K562 (cell line): ENCODE measurements around the gene MIDN. TPM values are rescaled to one million over a fixed set of nuclear protein-coding genes. Genes with fewer than 3 reads are reported as not detected.

Source experiments
- ATAC-seq: fragments of 200-7000 bp; cut with Tn5 transposase; 3 replicates; pipeline ENCODE4 v1.9.1; 2020; ENCODE audit warnings: moderate library complexity
- BruUV-seq: library from RNA; stranded (reverse); fragments of 400-500 nt; replicated peaks from 2 replicates; lab custom pipeline; 2021; lab: Mats Ljungman, UMichigan
- CTCF ChIA-PET: fragments of 300-600 bp; formaldehyde crosslinking; extraction: SDS; loops from one replicate; lab custom pipeline; 2021; ENCODE audit warnings: low intra/inter-chr PET ratio; lab: Yijun Ruan, JAX
- POLR2A ChIA-PET: fragments of 300-600, 350-650 bp; sonication (Branson Sonifier 250); formaldehyde crosslinking; extraction: SDS; loops from one replicate; lab custom pipeline; 2021; ENCODE audit warnings: antibody characterized with exemption, inconsistent platforms; lab: Yijun Ruan, JAX
- DNase-seq, 4 experiments: peaks; one replicate each; pipeline versions ENCODE4 v3.0.0 to v3.0.0-alpha.2; 2011 to 2018; ENCODE audit warnings: low spot score in 3 of 4, mixed read lengths in 3 of 4; ENCODE audit errors: extremely low read depth in 1 of 4
- FAIRE-seq: peaks from 2 replicates; lab custom pipeline; 2011; peaks lifted over from hg19 to GRCh38; lab: Jason Lieb, UNC
- H2AFZ ChIP-seq: 2 replicates; pipeline ENCODE4 v1.6.0; 2011; ENCODE audit warnings: low read depth, low read length, control low read depth, inconsistent platforms
- H3K27ac ChIP-seq: fragments of 200-600 bp; 3 replicates; pipeline ENCODE4 v1.8.0; 2011; ENCODE audit warnings: low read depth, mild to moderate bottlenecking, control low read depth, inconsistent platforms, low read length, moderate library complexity, mixed read lengths; ENCODE audit errors: extremely low read depth
- H3K27me3 ChIP-seq, 2 experiments: fragments of 300-600 bp in 1 of 2; 2 replicates in 1 of 2; 3 replicates in 1 of 2; pipeline versions ENCODE4 v1.6.0 to v1.8.0; 2011; ENCODE audit warnings: inconsistent platforms in 2 of 2, low read length in 2 of 2, mild to moderate bottlenecking in 1 of 2, mixed read lengths in 1 of 2, moderate library complexity in 1 of 2; ENCODE audit not compliant: control insufficient read depth in 2 of 2, insufficient read depth in 2 of 2
- H3K36me3 ChIP-seq: fragments of 300-600 bp; 3 replicates; pipeline ENCODE4 v1.8.0; 2011; ENCODE audit warnings: mild to moderate bottlenecking, low read length, inconsistent platforms; ENCODE audit not compliant: control insufficient read depth, insufficient read depth
- H3K4me1 ChIP-seq, 2 experiments: fragments of 200-600 bp in 1 of 2; replicated peaks in 1 of 2; 2 replicates in 1 of 2; 3 replicates in 1 of 2; pipeline versions ENCODE4 v1.5.1 to v1.8.0; 2011; ENCODE audit warnings: inconsistent platforms in 2 of 2, low read length in 2 of 2, mild to moderate bottlenecking in 1 of 2, mixed read lengths in 1 of 2, moderate library complexity in 1 of 2; ENCODE audit not compliant: control insufficient read depth in 2 of 2, insufficient read depth in 2 of 2
- H3K4me2 ChIP-seq: 2 replicates; pipeline ENCODE4 v1.6.1; 2011; ENCODE audit warnings: low read length, control low read depth, inconsistent platforms, mixed read lengths; ENCODE audit not compliant: insufficient read depth
- H3K4me3 ChIP-seq: fragments of 200-600 bp; sonication (generic), shearing (Covaris generic); 2 replicates; pipeline ENCODE4 v1.5.1; 2016; ENCODE audit warnings: control low read depth, inconsistent platforms
- H3K79me2 ChIP-seq: fragments of 200-600 bp; 3 replicates; pipeline ENCODE4 v1.8.0; 2011; ENCODE audit warnings: low read length, inconsistent platforms; ENCODE audit not compliant: control insufficient read depth, insufficient read depth
- H3K9ac ChIP-seq, 2 experiments: 2 replicates each; pipeline versions ENCODE4 v1.6.0 to v1.6.1; 2011; ENCODE audit warnings: low read depth in 2 of 2, low read length in 2 of 2, control low read depth in 1 of 2, inconsistent platforms in 1 of 2, mild to moderate bottlenecking in 1 of 2, mixed read lengths in 1 of 2; ENCODE audit not compliant: insufficient read depth in 1 of 2
- H3K9me1 ChIP-seq: one replicate; pipeline ENCODE4 v1.6.0; 2011; ENCODE audit warnings: inconsistent platforms, mild to moderate bottlenecking, low read length, moderate library complexity; ENCODE audit not compliant: control insufficient read depth, insufficient read depth
- H3K9me3 ChIP-seq: replicated peaks from 2 replicates; pipeline ENCODE4 v1.5.1; 2011; ENCODE audit warnings: low read depth, low read length, inconsistent platforms; ENCODE audit not compliant: control insufficient read depth, insufficient read depth
- H4K20me1 ChIP-seq: replicated peaks from 2 replicates; pipeline ENCODE4 v1.6.1; 2011; ENCODE audit warnings: low read length, inconsistent platforms, mixed read lengths; ENCODE audit not compliant: control insufficient read depth, insufficient read depth
- BRD9 ChIP-seq: fragments of 450-650 bp; IDR thresholded peaks from 2 replicates; pipeline ENCODE4 v1.6.1; 2018; ENCODE audit warnings: low read depth; ENCODE audit not compliant: partially characterized antibody
- BRF1 ChIP-seq: IDR thresholded peaks from 3 replicates; pipeline ENCODE4 v1.6.1; 2011; ENCODE audit warnings: borderline replicate concordance, mild to moderate bottlenecking; ENCODE audit not compliant: insufficient read length; ENCODE audit errors: extremely low read depth
- CXXC5 ChIP-seq: fragments of 250-450 bp; sonication (Bioruptor Pico); IDR thresholded peaks from 2 replicates; pipeline ENCODE4 v1.8.0; 2022; ENCODE audit warnings: inconsistent platforms, mild to moderate bottlenecking, moderate library complexity
- FIP1L1 ChIP-seq: fragments of 200-400 bp; formaldehyde crosslinking; IDR thresholded peaks from 2 replicates; pipeline ENCODE4 v1.6.1; 2018; ENCODE audit warnings: mild to moderate bottlenecking, low read depth, low read length; ENCODE audit not compliant: poor library complexity, severe bottlenecking
- MYNN ChIP-seq, 2 experiments: sonication (generic); formaldehyde crosslinking in 1 of 2; IDR thresholded peaks; 2 replicates each; pipeline versions ENCODE4 v1.5.0 to v1.6.1; 2016 to 2020; ENCODE audit warnings: antibody characterized with exemption in 1 of 2, missing genetic modification reagents in 1 of 2
- NBN ChIP-seq: fragments of 450-650 bp; IDR thresholded peaks from 2 replicates; pipeline ENCODE4 v1.6.1; 2016; ENCODE audit warnings: low read depth, mild to moderate bottlenecking
- PHTF2 ChIP-seq: fragments of 250-450 bp; sonication (Bioruptor Pico); IDR thresholded peaks from 2 replicates; pipeline ENCODE4 v1.5.0; 2021; ENCODE audit warnings: mild to moderate bottlenecking
- RBM15 ChIP-seq: fragments of 200-400 bp; formaldehyde crosslinking; IDR thresholded peaks from 2 replicates; pipeline ENCODE4 v1.6.1; 2018; ENCODE audit warnings: mild to moderate bottlenecking, low read length, moderate library complexity; ENCODE audit not compliant: insufficient read depth
- RBM39 ChIP-seq: fragments of 200-400 bp; formaldehyde crosslinking; optimal IDR thresholded peaks from 2 replicates; pipeline ENCODE3; 2018; ENCODE audit warnings: low read depth, low read length
- ZNF239 ChIP-seq: fragments of 250-450 bp; sonication (Bioruptor Pico); IDR thresholded peaks from 2 replicates; pipeline ENCODE4 v1.4.0; 2020; ENCODE audit warnings: mild to moderate bottlenecking
- WGBS: fragments of 100-300 bp; shearing (Covaris generic); methylation state at CpG from one replicate; pipeline ENCODE4 v1.1.6; 2016; ENCODE audit warnings: low coverage, mixed read lengths; ENCODE audit not compliant: insufficient coverage; ENCODE audit errors: missing lambda C conversion rate; 5-methylcytosine and 5-hydroxymethylcytosine counted together
- in situ Hi-C: fragments of 300-500 bp; cut with MboI; formaldehyde crosslinking; loops from 4 replicates; pipeline ENCODE4 v1.15.0; 2018; ENCODE audit warnings: inconsistent platforms, mixed read lengths
- intact Hi-C: fragments of 100-400 bp; cut with micrococcal nuclease; formaldehyde crosslinking; loops from 2 replicates; pipeline ENCODE4 v1.14.2; 2022
- polyA plus RNA-seq, 8 experiments: library from polyadenylated mRNA; depleted of rRNA in 4 of 8; stranded (reverse) in 5 of 8; unstranded in 3 of 8; fragments of >200 nt; fragmentation: Nextera tagmentation in 2 of 8; fragmentation: Illumina TruSeq in 1 of 8; extraction: Ambion mirVana in 2 of 8; extraction: Trizol in 1 of 8; gene quantifications; 2 replicates each; pipeline versions ENCODE4 v1.2.1 to v1.2.3, GENCODE V29; 2011 to 2014; ENCODE audit warnings: inconsistent platforms in 1 of 8, missing spikeins in 1 of 8
- total RNA-seq, 7 experiments: library from RNA; depleted of rRNA in 6 of 7; stranded (reverse); fragments of >200 nt in 6 of 7; fragmentation: Illumina TruSeq in 2 of 7; extraction: Trizol in 2 of 7; gene quantifications; 2 replicates each; pipeline versions ENCODE4 v1.2.1 to v1.2.3, GENCODE V29; 2011 to 2021; ENCODE audit warnings: low replicate concordance in 1 of 7

Gene MIDN
- total and polyA plus RNA-seq, 9 of the 15 experiments (the other 6 are each of a cell fraction or from before 2014, with no cell fraction given) = 0.17 to 120 (median 10.1) TPM

DNA sequence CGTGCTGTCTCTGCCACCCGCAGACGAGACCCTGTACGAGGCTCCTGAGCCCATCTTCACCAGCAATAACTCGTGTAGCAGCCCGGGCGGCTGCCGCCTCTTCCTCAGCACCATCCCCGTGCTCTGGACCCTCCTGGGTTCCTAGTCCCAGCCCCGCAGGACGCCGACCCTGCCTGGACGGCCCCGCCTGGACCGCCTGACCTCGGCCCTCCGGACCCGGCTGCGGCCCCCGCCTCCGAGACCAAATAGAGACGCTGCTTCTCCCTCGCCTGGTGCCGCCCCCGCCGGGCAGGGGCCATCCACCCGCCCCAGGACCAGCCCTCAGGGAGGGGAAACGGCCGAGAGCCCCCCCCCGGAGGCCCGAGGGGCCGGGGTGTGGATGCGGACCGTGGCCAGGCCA, 51.4 kb downstream of the MIDN start:
- no peak overlapping the region for H3K4me2 ChIP-seq
- H3K9ac ChIP-seq = peak overlapping the region in 1 of 2 experiments; percentile 35; a peak in 1 of 4 replicates
- no peak overlapping the region for H3K27ac ChIP-seq
- no peak overlapping the region for H3K4me3 ChIP-seq
- FAIRE-seq (no peak), ATAC-seq (no peak), DNase-seq (no peak)
- in situ Hi-C loops (no loop called here), intact Hi-C loops (no loop called here)
- H3K9me3 ChIP-seq = no peaks in the 10 kb centered on the region
- peaks cover 8 to 21% of the 10 kb centered on the region in 2 experiments; a peak in 3 of 5 replicates for H3K27me3 ChIP-seq
- peaks cover 3% of the 10 kb centered on the region for H3K9me1 ChIP-seq
- no peaks in the 10 kb centered on the region; the same call in 1 of the 2 replicates for H4K20me1 ChIP-seq
- POLR2A ChIA-PET = no interaction called here
- TF ChIP-seq BRF1 (no peak), FIP1L1 (peak; percentile 42)
- TF ChIP-seq, all 486 proteins: peak for 1
- 11% methylated on average over 17 of the region's 34 CpGs for WGBS
- peaks cover 0 to 54% of the 10 kb centered on the region in 2 experiments; a peak in 3 of 5 replicates for H3K4me1 ChIP-seq
- H3K79me2 ChIP-seq = no peaks in the 10 kb centered on the region
- H2AFZ ChIP-seq = no peak overlapping the region
- CTCF ChIA-PET = no interaction called here
- H3K36me3 ChIP-seq = no peaks in the 10 kb centered on the region
- no TSS peak for BruUV-seq

- CTCF ChIA-PET = no interaction called here
- no peak overlapping the region for H2AFZ ChIP-seq
- TF ChIP-seq MYNN (IDR thresholded peaks at IDR 0.05) (peak; percentile 92), MYNN (CRISPR knock-in tag; IDR thresholded peaks at IDR 0.05) (no peak), ZNF239 (CRISPR knock-in tag) (no peak), CXXC5 (CRISPR knock-in tag) (no peak), PHTF2 (CRISPR knock-in tag) (no peak), BRD9 (no peak), RBM15 (no peak), NBN (no peak), RBM39 (no peak)
- TF ChIP-seq, all 486 proteins: peak for 1
- H3K79me2 ChIP-seq = no peaks in the 10 kb centered on the region
- peaks cover 0 to 46% of the 10 kb centered on the region in 2 experiments; a peak in 3 of 5 replicates for H3K4me1 ChIP-seq
- intact Hi-C loops = no loop called here
- H3K9ac ChIP-seq = peak overlapping the region in 1 of 2 experiments; percentile 20; a peak in 1 of 4 replicates
- no peaks in the 10 kb centered on the region for H4K20me1 ChIP-seq
- H3K4me3 ChIP-seq = no peak overlapping the region
- H3K9me3 ChIP-seq = no peaks in the 10 kb centered on the region
- H3K9me1 ChIP-seq = peaks cover 3% of the 10 kb centered on the region
- BruUV-seq = no TSS peak
- no peak overlapping the region for H3K4me2 ChIP-seq
- H3K27me3 ChIP-seq = peaks cover 6 to 19% of the 10 kb centered on the region in 2 experiments; a peak in 3 of 5 replicates
- FAIRE-seq (no peak), ATAC-seq (no peak), DNase-seq (no peak)
- no peak overlapping the region for H3K27ac ChIP-seq
- POLR2A ChIA-PET = interaction anchor here (0.6 to 3.4 kb wide), 2 partner anchors 8 to 32 kb away, joined by 3 to 13 read pairs; partner anchors contain the start of gene CIRBP
- WGBS = 31% methylated on average over 27 of the region's 35 CpGs
- H3K36me3 ChIP-seq = no peaks in the 10 kb centered on the region
- in situ Hi-C loops = no loop called here
Measured at GRCh38 chr19:1300744-1301490, 52.5 kb downstream of the MIDN start.
